ENCODE results near the gene ITPR3.

ITPR3 gene

DNA sequence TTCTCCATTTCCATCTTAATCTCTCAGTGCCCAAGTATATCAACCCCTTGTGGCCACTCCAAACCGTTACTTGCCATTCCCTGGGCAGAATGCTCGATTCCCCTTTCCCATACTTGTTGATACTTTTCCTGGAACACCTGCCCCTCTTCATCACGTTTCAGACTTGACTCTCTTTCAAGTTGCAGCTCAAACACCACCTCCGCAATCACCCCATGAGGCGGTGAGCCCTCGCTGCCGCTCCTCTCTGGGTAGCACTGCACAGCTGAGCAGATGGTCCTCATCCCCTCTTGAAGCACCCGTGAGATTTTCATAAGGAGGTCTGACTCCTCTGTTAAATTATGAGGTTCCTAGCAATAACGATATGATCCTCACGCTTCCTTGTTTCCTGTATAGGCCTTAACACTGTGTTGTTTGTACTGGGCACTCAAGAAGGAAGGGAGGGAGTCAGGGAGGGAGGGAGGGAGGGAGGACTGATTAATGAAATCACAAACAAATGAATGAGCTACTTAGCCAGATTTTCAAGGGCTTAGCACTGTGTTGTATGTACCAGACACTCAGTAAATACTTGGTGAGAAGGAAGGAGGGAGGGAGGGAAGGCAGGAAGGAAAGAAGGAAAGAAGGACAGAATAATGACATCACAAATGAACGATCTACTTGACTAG lies 98.3 kb downstream of the ITPR3 start:
- DNase-seq (no peak), ATAC-seq (no peak)

DNA sequence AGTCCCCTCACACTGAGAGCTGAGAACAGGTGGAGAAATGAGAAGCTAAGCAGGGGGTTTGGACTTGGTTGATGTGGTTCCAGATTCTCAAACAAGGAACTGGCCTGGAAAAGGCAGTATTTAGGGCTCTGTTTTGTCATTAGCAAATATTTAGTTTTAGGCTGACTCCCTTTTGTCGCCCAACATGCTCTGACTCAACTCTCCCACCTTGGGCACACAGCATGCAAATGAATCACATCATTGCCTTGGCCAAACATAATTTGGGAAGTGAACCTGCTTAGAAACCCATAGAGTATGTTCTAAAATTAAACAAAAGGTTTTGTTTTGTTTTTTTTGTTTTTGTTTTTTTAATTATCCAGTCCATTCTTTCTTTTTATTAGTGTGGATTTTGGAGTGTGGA lies 99.9 kb downstream of the ITPR3 start:
- no peak for DNase-seq

GRCh38 chr6:33721508-33721907 lies 100.4 kb downstream of the ITPR3 start:
- no peak for ATAC-seq
- DNase-seq = no peak

More for the DNA sequence above, 99.9 kb downstream of the ITPR3 start:
- no peak for ATAC-seq

- no peak for ATAC-seq
- no peak for DNase-seq
These were observed 101.0 kb downstream of the ITPR3 start for GRCh38 chr6:33722103-33722623.

DNA sequence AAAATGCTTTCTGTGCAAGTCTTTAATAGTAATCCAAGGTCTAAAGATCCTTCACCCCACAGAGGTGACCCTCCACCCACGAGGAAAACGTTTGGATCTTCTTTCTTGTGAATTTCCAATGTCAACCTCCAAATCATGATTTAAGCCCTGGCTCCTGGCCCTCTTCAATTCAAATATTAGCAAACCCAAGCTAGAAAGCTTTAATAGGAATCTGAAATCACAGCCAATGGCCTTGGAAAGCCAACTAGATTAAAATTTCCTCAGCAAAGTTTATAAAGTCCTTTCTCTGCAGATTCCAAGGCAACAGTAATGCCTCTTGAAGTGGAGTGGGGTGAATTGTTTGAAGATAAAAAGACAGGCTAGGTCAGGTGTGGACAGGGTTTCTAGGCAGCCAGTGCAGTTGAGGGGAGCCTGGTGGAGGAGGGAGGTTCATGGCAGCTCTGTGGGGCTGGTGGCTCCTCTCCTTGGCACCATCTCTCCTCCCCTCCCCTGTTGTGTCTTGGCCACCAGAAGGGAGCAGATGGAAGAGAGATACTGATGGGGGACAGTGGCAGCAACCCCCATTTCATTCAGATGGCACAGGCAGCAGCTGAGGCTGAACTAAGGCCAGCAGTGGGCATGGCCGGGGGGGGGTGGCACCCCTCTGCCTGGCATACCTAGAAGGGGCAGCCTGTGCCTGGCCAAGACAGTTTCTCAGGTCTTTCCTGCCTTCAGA lies 102.4 kb downstream of the ITPR3 start:
- no peak for ATAC-seq
- no peak for DNase-seq

- ATAC-seq = no peak
- no peak for DNase-seq
These were observed 103.2 kb downstream of the ITPR3 start for GRCh38 chr6:33724102-33725023.

DNA sequence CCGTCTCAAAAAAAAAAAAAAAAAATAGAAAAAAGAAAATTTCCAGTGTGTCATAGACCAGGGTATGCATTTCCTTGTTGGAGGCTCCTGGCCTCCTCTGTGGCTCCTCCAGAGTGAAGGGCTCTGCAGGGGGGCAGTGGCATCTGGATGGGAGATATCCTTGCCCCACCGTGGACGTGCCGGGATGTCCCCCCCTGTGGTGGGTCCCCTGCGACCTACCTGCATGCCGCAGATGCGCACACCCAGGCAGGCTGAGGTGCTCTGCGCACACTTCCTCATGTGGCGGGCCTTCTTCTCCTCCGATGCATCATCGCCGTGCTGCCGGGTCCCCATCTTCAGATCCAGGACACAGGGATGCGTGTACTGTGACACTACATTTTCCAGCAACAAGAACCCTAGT lies 104.1 kb downstream of the ITPR3 start:
- no peak for ATAC-seq
- no peak for DNase-seq

DNA sequence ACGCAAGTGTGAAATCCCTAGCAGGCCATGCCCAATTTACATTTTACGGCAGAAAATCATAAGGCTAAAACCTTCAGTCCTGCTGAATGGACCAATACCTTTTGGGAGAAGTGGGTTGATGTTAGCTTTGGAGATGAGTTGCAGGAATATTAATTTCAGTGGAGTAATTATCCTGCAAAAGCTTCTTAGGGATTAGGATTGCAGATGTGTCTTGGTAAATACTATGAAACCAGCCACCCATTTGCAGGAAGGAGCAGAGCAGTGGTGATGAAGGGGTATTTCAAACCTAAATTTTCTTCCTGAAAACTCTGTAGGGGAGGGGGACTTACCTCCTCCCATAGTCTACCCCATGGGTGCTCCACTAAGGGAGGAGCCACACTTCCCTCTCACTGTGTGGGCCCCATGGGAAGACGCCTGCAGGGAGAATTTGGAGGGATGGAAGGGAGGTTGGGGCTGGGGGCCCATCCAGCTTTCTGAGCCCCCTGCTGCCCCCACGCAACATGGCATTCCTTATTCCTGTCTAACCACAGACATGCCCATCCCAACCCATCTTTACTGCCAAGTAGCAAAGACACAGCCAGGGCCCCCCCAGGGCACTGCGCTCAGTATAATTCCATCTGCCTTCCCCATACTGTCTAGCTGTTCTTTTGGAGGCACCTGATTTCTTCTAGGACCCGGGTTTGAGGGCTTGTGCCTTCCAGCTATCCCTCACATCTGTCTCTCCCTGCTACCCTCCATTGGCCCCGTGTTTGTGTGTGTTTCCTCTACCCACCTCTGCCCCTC lies 105.0 kb downstream of the ITPR3 start:
- ATAC-seq = no peak
- DNase-seq = no peak

DNA sequence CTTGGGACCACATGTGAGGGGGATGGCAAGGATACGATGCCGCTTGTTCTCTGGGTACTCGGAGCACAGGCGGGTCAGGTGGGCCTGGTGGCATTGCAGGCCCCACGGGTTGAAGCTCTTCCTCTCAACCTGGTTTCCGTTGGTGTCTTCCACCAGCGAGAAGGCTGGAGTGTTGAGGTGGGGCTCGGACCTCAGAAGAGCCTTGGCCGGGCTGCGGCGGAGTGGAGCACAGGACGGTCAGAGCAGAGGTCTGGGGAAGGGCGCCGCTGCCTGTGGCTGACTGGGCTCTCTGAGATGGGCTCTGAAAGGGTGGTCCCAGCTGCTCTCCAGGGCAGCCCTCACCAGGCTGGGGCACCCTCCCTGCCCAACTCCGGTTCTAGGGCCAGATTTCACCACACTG lies 105.6 kb downstream of the ITPR3 start:
- DNase-seq = no peak
- ATAC-seq = no peak

DNA sequence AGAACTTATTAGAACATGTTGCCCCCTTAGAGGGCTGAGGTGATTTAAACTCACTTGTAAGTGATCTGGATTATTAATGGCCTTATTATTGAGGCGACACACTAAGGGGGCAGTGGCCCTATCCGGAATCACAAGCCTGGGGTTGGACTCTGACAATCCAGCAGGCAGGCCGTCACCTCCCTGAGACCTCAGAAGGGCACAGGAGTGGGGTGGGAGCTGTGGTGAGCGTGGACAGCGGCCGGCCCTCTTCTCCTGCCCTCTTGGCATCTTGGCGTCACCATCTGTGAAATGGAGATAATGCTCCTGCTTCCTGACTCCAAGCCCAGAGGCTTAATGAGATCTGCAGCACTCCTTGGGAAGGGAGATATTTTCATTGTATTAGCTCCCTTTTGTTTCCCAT lies 106.0 kb downstream of the ITPR3 start:
- ATAC-seq (no peak), DNase-seq (no peak)

DNA sequence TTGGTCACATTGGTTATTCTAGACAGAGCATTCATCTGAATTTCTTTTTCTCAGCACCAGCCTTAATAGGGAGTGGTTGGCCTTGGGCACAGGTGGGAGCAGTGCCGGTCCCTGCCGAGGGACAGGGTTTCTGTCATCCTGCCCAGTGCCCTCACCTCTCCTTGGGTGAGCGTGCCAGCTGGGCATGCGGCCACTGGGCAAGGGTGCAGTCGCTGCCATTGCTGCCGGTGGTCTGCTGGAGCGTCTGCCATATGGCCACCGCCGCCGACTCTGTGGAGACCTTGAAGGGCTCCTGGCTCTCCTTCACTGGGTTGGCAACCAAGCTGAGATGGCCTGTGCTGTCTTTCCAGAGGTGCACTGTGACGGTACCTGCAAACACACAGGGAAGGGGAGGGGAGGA lies 106.8 kb downstream of the ITPR3 start:
- ATAC-seq (no peak), DNase-seq (no peak)

- no peak for ATAC-seq
- no peak for DNase-seq
These were observed 107.3 kb downstream of the ITPR3 start for GRCh38 chr6:33728438-33728837.

- no peak for DNase-seq
- ATAC-seq = no peak
These were observed 107.9 kb downstream of the ITPR3 start for GRCh38 chr6:33729059-33729458.

DNA sequence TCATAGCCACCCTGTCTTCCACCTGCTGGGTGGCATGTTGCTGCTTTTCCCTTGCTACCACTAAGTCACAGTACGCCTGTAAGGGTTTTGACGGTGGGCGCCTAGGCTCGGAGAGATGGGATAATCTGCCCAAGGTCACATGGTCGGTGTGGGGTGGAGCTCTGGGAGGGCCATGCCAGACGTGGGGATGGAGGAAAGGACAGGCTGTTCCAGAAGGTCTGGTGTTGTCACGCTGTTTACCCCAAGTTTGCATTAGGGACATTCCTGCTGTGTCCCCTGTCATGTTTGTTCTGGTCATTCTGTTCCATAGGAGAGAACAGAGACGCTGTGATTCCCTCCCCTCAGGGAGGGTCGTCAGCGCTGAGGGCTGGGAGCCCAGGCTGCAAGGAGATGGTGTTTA lies 109.5 kb downstream of the ITPR3 start:
- DNase-seq (no peak), ATAC-seq (no peak)

GRCh38 chr6:33731035-33731434 lies 109.9 kb downstream of the ITPR3 start:
- DNase-seq (no peak), ATAC-seq (no peak)

- DNase-seq (no peak), ATAC-seq (no peak)
These were observed 110.7 kb downstream of the ITPR3 start for GRCh38 chr6:33731751-33732282.

- ATAC-seq = no peak
- DNase-seq = no peak
These were observed 111.3 kb downstream of the ITPR3 start for GRCh38 chr6:33732385-33732784.

DNA sequence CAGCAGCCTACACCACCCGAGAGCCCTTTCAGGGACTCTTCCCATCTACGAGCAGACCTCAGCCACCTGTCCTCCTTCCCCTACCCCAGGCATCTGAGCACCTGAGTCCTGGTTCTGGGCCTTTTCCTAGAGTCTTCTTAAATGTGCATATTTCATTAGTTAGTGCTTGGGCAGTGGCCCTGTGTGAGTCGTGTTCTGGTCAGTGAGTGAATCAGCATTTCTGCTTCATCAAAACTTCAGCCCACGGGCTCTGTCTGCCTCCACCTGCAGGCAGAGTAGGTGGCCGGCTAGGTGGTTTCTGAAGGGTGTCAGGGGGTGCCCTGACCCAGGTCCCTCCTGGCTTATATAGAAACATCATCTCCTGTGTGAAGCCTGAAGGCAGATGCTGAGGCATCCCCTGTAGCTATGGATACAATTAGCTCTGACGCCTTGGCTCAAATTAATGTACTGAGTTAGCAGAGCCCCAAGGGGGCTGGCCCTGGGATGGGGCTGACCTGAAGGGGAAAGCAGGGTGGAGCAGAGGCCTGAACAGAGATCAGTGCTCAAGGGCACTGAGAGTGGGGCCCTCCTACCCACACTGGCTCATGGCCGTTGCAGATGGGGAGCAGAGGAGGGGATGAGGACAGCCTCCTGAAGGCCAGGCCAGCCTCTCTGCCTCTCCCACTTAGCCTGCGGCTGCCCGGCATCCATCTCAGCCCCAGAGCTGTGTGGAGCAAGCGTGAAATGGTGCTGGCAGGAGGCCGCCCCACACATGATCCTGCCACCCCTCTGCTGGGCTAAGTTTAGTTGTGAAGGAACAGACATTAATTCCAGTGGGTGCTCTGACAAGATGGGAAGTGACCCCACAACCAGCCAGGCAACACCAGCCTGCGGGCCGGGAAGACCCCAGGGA lies 111.9 kb downstream of the ITPR3 start:
- no peak for ATAC-seq

DNA sequence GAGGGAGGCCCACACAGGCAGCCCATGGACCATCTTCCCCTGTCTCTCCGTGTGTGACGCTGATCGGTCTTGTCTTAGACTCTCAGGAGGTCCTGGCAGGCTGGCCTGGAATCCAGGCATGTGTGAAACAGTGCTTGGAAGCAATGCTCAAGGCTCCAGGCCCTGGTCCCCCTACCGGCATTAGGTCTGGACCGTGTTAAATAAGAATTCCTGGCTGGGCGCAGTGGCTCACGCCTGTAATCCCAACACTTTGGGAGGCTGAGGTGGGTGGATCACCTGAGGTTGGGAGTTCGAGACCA lies 112.5 kb downstream of the ITPR3 start:
- ATAC-seq = no peak

More for the DNA sequence above, 111.9 kb downstream of the ITPR3 start:
- DNase-seq = no peak

DNA sequence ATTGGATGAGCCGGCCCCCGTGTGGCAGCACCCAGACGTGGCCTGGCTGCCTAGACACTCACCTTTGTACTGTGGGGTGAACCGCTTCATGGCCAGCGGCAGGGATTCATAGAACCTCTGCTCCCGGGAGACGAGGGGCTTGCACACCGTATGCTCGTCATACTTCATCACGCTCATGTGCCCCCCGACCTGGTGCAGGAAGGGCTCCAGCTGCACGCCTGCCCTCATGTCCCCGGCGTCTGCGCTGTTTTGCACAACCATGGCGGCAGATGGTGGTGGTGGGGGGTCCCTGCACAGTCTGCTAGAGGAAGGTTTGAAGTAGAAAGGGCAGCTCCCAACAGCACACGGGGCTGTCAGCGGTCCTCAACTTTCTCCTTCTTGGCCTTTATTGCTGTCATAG lies 114.1 kb downstream of the ITPR3 start:
- ATAC-seq (no peak), DNase-seq (no peak)

More for the DNA sequence above, 112.5 kb downstream of the ITPR3 start:
- DNase-seq = no peak
